Measurements from ENCODE around the gene KIAA0513. TPM values are rescaled to one million over a fixed set of nuclear protein-coding genes. Genes with fewer than 3 reads are reported as not detected.

Gene KIAA0513
- total and polyA plus RNA-seq, 2 donors: 3.4 to 5.2 TPM

- WGBS: 91% methylated on average over 7 of the region's 7 CpGs
Measured at GRCh38 chr16:85091522-85091910, 63.9 kb downstream of the KIAA0513 start.

GRCh38 chr16:85092309-85092708 lies 64.7 kb downstream of the KIAA0513 start:
- no peaks in the 10 kb centered on the region for H3K36me3 ChIP-seq (ENCODE audit: control insufficient read depth in 2 of 2, insufficient read depth in 2 of 2, low read length in 1 of 2)
- WGBS: 77% methylated on average over 9 of the region's 9 CpGs
- H3K27ac ChIP-seq (ENCODE audit: low read depth in 1 of 2, low read length in 1 of 2): no peak overlapping the region
- no peaks in the 10 kb centered on the region for H3K27me3 ChIP-seq (ENCODE audit: control insufficient read depth in 2 of 2, insufficient read depth in 1 of 2, low read length in 1 of 2)
- DNase-seq (ENCODE audit: low read depth in 6 of 9, low spot score in 9 of 9): no peak
- peaks cover 0 to 29% of the 10 kb centered on the region in 2 donors for H3K4me1 ChIP-seq (ENCODE audit: control insufficient read depth in 2 of 2, insufficient read depth in 2 of 2, low read length in 2 of 2)
- no peaks in the 10 kb centered on the region for H3K9me3 ChIP-seq (ENCODE audit: control insufficient read depth in 2 of 2, insufficient read depth in 1 of 2, low read length in 1 of 2)
- H3K4me3 ChIP-seq (ENCODE audit: low read length in 2 of 2): no peak overlapping the region

More at GRCh38 chr16:85091522-85091910, 63.9 kb downstream of the KIAA0513 start:
- Histone ChIP-seq H3K4me1 (ENCODE audit: control insufficient read depth in 2 of 2, insufficient read depth in 2 of 2, low read length in 2 of 2) (peaks cover 0 to 29% of the 10 kb centered on the region in 2 donors), H3K36me3 (ENCODE audit: control insufficient read depth in 2 of 2, insufficient read depth in 2 of 2, low read length in 1 of 2) (no peaks in the 10 kb centered on the region), H3K27me3 (ENCODE audit: control insufficient read depth in 2 of 2, insufficient read depth in 1 of 2, low read length in 1 of 2) (no peaks in the 10 kb centered on the region), H3K4me3 (ENCODE audit: low read length in 2 of 2) (no peak overlapping the region), H3K27ac (ENCODE audit: low read depth in 1 of 2, low read length in 1 of 2) (peak overlapping the region in 1 of 2 donors; percentile 59), H3K9me3 (ENCODE audit: control insufficient read depth in 2 of 2, insufficient read depth in 1 of 2, low read length in 1 of 2) (no peaks in the 10 kb centered on the region)
- DNase-seq (ENCODE audit: low read depth in 6 of 9, low spot score in 9 of 9): peak in 1 of 9 donors; percentile 27

- WGBS: 97% methylated on average over 18 of the region's 18 CpGs
- Histone ChIP-seq H3K36me3 (ENCODE audit: control insufficient read depth in 2 of 2, insufficient read depth in 2 of 2, low read length in 1 of 2) (no peaks in the 10 kb centered on the region), H3K4me1 (ENCODE audit: control insufficient read depth in 2 of 2, insufficient read depth in 2 of 2, low read length in 2 of 2) (peaks cover 0 to 29% of the 10 kb centered on the region in 2 donors), H3K27ac (ENCODE audit: low read depth in 1 of 2, low read length in 1 of 2) (no peak overlapping the region), H3K4me3 (ENCODE audit: low read length in 2 of 2) (no peak overlapping the region), H3K9me3 (ENCODE audit: control insufficient read depth in 2 of 2, insufficient read depth in 1 of 2, low read length in 1 of 2) (no peaks in the 10 kb centered on the region), H3K27me3 (ENCODE audit: control insufficient read depth in 2 of 2, insufficient read depth in 1 of 2, low read length in 1 of 2) (no peaks in the 10 kb centered on the region)
- no peak for DNase-seq (ENCODE audit: low read depth in 6 of 9, low spot score in 9 of 9)
Measured at GRCh38 chr16:85092851-85093250, 65.3 kb downstream of the KIAA0513 start.

GRCh38 chr16:85093705-85094104 lies 66.1 kb downstream of the KIAA0513 start:
- Histone ChIP-seq H3K4me3 (ENCODE audit: low read length in 2 of 2) (no peak overlapping the region), H3K9me3 (ENCODE audit: control insufficient read depth in 2 of 2, insufficient read depth in 1 of 2, low read length in 1 of 2) (no peaks in the 10 kb centered on the region), H3K36me3 (ENCODE audit: control insufficient read depth in 2 of 2, insufficient read depth in 2 of 2, low read length in 1 of 2) (no peaks in the 10 kb centered on the region), H3K4me1 (ENCODE audit: control insufficient read depth in 2 of 2, insufficient read depth in 2 of 2, low read length in 2 of 2) (peaks cover 0 to 29% of the 10 kb centered on the region in 2 donors), H3K27me3 (ENCODE audit: control insufficient read depth in 2 of 2, insufficient read depth in 1 of 2, low read length in 1 of 2) (no peaks in the 10 kb centered on the region), H3K27ac (ENCODE audit: low read depth in 1 of 2, low read length in 1 of 2) (no peak overlapping the region)
- WGBS: 91% methylated on average over 13 of the region's 13 CpGs
- DNase-seq (ENCODE audit: low read depth in 6 of 9, low spot score in 9 of 9): no peak

GRCh38 chr16:85094176-85094805 lies 66.7 kb downstream of the KIAA0513 start:
- H3K27ac ChIP-seq (ENCODE audit: low read depth in 1 of 2, low read length in 1 of 2): no peak overlapping the region
- WGBS: 96% methylated on average over 12 of the region's 12 CpGs
- H3K4me1 ChIP-seq (ENCODE audit: control insufficient read depth in 2 of 2, insufficient read depth in 2 of 2, low read length in 2 of 2): peaks cover 0 to 23% of the 10 kb centered on the region in 2 donors
- H3K9me3 ChIP-seq (ENCODE audit: control insufficient read depth in 2 of 2, insufficient read depth in 1 of 2, low read length in 1 of 2): no peaks in the 10 kb centered on the region
- H3K27me3 ChIP-seq (ENCODE audit: control insufficient read depth in 2 of 2, insufficient read depth in 1 of 2, low read length in 1 of 2): no peaks in the 10 kb centered on the region
- no peak overlapping the region for H3K4me3 ChIP-seq (ENCODE audit: low read length in 2 of 2)
- no peaks in the 10 kb centered on the region for H3K36me3 ChIP-seq (ENCODE audit: control insufficient read depth in 2 of 2, insufficient read depth in 2 of 2, low read length in 1 of 2)
- DNase-seq (ENCODE audit: low read depth in 6 of 9, low spot score in 9 of 9): no peak

GRCh38 chr16:85094812-85095211 lies 67.2 kb downstream of the KIAA0513 start:
- H3K27me3 ChIP-seq (ENCODE audit: control insufficient read depth in 2 of 2, insufficient read depth in 1 of 2, low read length in 1 of 2): no peaks in the 10 kb centered on the region
- peaks cover 0 to 19% of the 10 kb centered on the region in 2 donors for H3K4me1 ChIP-seq (ENCODE audit: control insufficient read depth in 2 of 2, insufficient read depth in 2 of 2, low read length in 2 of 2)
- H3K36me3 ChIP-seq (ENCODE audit: control insufficient read depth in 2 of 2, insufficient read depth in 2 of 2, low read length in 1 of 2): no peaks in the 10 kb centered on the region
- no peak overlapping the region for H3K4me3 ChIP-seq (ENCODE audit: low read length in 2 of 2)
- no peak for DNase-seq (ENCODE audit: low read depth in 6 of 9, low spot score in 9 of 9)
- H3K9me3 ChIP-seq (ENCODE audit: control insufficient read depth in 2 of 2, insufficient read depth in 1 of 2, low read length in 1 of 2): no peaks in the 10 kb centered on the region
- WGBS: 96% methylated on average over 12 of the region's 12 CpGs
- H3K27ac ChIP-seq (ENCODE audit: low read depth in 1 of 2, low read length in 1 of 2): no peak overlapping the region

GRCh38 chr16:85096921-85097320 lies 69.3 kb downstream of the KIAA0513 start:
- Histone ChIP-seq H3K27me3 (ENCODE audit: control insufficient read depth in 2 of 2, insufficient read depth in 1 of 2, low read length in 1 of 2) (no peaks in the 10 kb centered on the region), H3K36me3 (ENCODE audit: control insufficient read depth in 2 of 2, insufficient read depth in 2 of 2, low read length in 1 of 2) (no peaks in the 10 kb centered on the region), H3K4me1 (ENCODE audit: control insufficient read depth in 2 of 2, insufficient read depth in 2 of 2, low read length in 2 of 2) (no peaks in the 10 kb centered on the region), H3K9me3 (ENCODE audit: control insufficient read depth in 2 of 2, insufficient read depth in 1 of 2, low read length in 1 of 2) (no peaks in the 10 kb centered on the region), H3K4me3 (ENCODE audit: low read length in 2 of 2) (no peak overlapping the region), H3K27ac (ENCODE audit: low read depth in 1 of 2, low read length in 1 of 2) (no peak overlapping the region)
- 96% methylated on average over 9 of the region's 9 CpGs for WGBS
- DNase-seq (ENCODE audit: low read depth in 6 of 9, low spot score in 9 of 9): no peak

- H3K4me1 ChIP-seq (ENCODE audit: control insufficient read depth in 2 of 2, insufficient read depth in 2 of 2, low read length in 2 of 2): peaks cover 0 to 1% of the 10 kb centered on the region in 2 donors
- no peaks in the 10 kb centered on the region for H3K9me3 ChIP-seq (ENCODE audit: control insufficient read depth in 2 of 2, insufficient read depth in 1 of 2, low read length in 1 of 2)
- H3K4me3 ChIP-seq (ENCODE audit: low read length in 2 of 2): no peak overlapping the region
- no peaks in the 10 kb centered on the region for H3K36me3 ChIP-seq (ENCODE audit: control insufficient read depth in 2 of 2, insufficient read depth in 2 of 2, low read length in 1 of 2)
- H3K27ac ChIP-seq (ENCODE audit: low read depth in 1 of 2, low read length in 1 of 2): no peak overlapping the region
- DNase-seq (ENCODE audit: low read depth in 6 of 9, low spot score in 9 of 9): no peak
- WGBS: 90% methylated on average over 10 of the region's 10 CpGs
- H3K27me3 ChIP-seq (ENCODE audit: control insufficient read depth in 2 of 2, insufficient read depth in 1 of 2, low read length in 1 of 2): no peaks in the 10 kb centered on the region
Measured at GRCh38 chr16:85098565-85098964, 71.0 kb downstream of the KIAA0513 start.

GRCh38 chr16:85100265-85100664 lies 72.7 kb downstream of the KIAA0513 start:
- peaks cover 0 to 18% of the 10 kb centered on the region in 2 donors for H3K4me1 ChIP-seq (ENCODE audit: control insufficient read depth in 2 of 2, insufficient read depth in 2 of 2, low read length in 2 of 2)
- no peak overlapping the region for H3K4me3 ChIP-seq (ENCODE audit: low read length in 2 of 2)
- H3K27ac ChIP-seq (ENCODE audit: low read depth in 1 of 2, low read length in 1 of 2): no peak overlapping the region
- H3K9me3 ChIP-seq (ENCODE audit: control insufficient read depth in 2 of 2, insufficient read depth in 1 of 2, low read length in 1 of 2): no peaks in the 10 kb centered on the region
- no peaks in the 10 kb centered on the region for H3K36me3 ChIP-seq (ENCODE audit: control insufficient read depth in 2 of 2, insufficient read depth in 2 of 2, low read length in 1 of 2)
- H3K27me3 ChIP-seq (ENCODE audit: control insufficient read depth in 2 of 2, insufficient read depth in 1 of 2, low read length in 1 of 2): no peaks in the 10 kb centered on the region
- no peak for DNase-seq (ENCODE audit: low read depth in 6 of 9, low spot score in 9 of 9)
- WGBS: 97% methylated on average over 10 of the region's 10 CpGs
